HepG2 (cell line): ENCODE results near the gene ATP5F1E. TPM values are rescaled to one million over a fixed set of nuclear protein-coding genes. Genes with fewer than 3 reads are reported as not detected.

ENCODE experiments used
- ASH2L ChIP-seq: fragments of 300-600, 200-600 bp; sonication (generic); IDR thresholded peaks from 2 replicates; pipeline ENCODE4 v1.7.0; 2017; ENCODE audit warnings: low read depth, mild to moderate bottlenecking, moderate library complexity, mixed read lengths, low read length; ENCODE audit not compliant: insufficient read length
- CHCHD3 ChIP-seq: sonication (generic); formaldehyde crosslinking; IDR thresholded peaks from 2 replicates; pipeline ENCODE4 v1.8.0; 2022; ENCODE audit warnings: mild to moderate bottlenecking, missing genetic modification reagents, moderate library complexity
- CHD2 ChIP-seq: IDR thresholded peaks from 2 replicates; pipeline ENCODE4 v1.6.1; 2011; ENCODE audit warnings: low read depth, low read length, improper control_type of control experiment
- CSRNP1 ChIP-seq: sonication (generic); formaldehyde crosslinking; IDR thresholded peaks from 2 replicates; pipeline ENCODE4 v1.8.1; 2023; ENCODE audit warnings: mild to moderate bottlenecking, missing genetic modification reagents
- FOXJ3 ChIP-seq: sonication (generic); formaldehyde crosslinking; IDR thresholded peaks from 2 replicates; pipeline ENCODE4 v1.4.0; 2020; ENCODE audit warnings: missing genetic modification reagents, mild to moderate bottlenecking, borderline replicate concordance
- GZF1 ChIP-seq: sonication (generic); formaldehyde crosslinking; IDR thresholded peaks from 2 replicates; pipeline ENCODE4 v1.5.1; 2020; ENCODE audit warnings: mild to moderate bottlenecking, missing genetic modification reagents
- KAT7 ChIP-seq: IDR thresholded peaks from 2 replicates; pipeline ENCODE4 v1.6.1; 2018; ENCODE audit warnings: borderline replicate concordance, missing compliant biosample characterization
- LBX2 ChIP-seq: sonication (generic); formaldehyde crosslinking; IDR thresholded peaks from 2 replicates; pipeline ENCODE4 v1.5.0; 2020; ENCODE audit warnings: missing genetic modification reagents, mild to moderate bottlenecking, borderline replicate concordance
- MED1 ChIP-seq: sonication (generic); formaldehyde crosslinking; IDR thresholded peaks from 2 replicates; pipeline ENCODE4 v1.4.0; 2020; ENCODE audit warnings: missing genetic modification reagents
- MYNN ChIP-seq: sonication (generic); formaldehyde crosslinking; IDR thresholded peaks from 2 replicates; pipeline ENCODE4 v1.4.0; 2020; ENCODE audit warnings: mild to moderate bottlenecking, low read depth, missing genetic modification reagents
- NFATC3 ChIP-seq: sonication (generic); formaldehyde crosslinking; IDR thresholded peaks from 2 replicates; pipeline ENCODE4 v1.5.1; 2020; ENCODE audit warnings: mild to moderate bottlenecking, missing genetic modification reagents
- NFE2 ChIP-seq: sonication (generic); formaldehyde crosslinking; IDR thresholded peaks from 2 replicates; pipeline ENCODE4 v1.4.0; 2020; ENCODE audit warnings: missing genetic modification reagents
- NPAS2 ChIP-seq: sonication (generic); formaldehyde crosslinking; IDR thresholded peaks from 2 replicates; pipeline ENCODE4 v1.8.0; 2022; ENCODE audit warnings: mild to moderate bottlenecking, missing genetic modification reagents, borderline replicate concordance
- SKIL ChIP-seq: sonication (generic); formaldehyde crosslinking; IDR thresholded peaks from 2 replicates; pipeline ENCODE4 v1.8.0; 2022; ENCODE audit warnings: missing genetic modification reagents, mild to moderate bottlenecking, moderate library complexity, borderline replicate concordance
- SPEN ChIP-seq: sonication (generic); formaldehyde crosslinking; IDR thresholded peaks from 2 replicates; pipeline ENCODE4 v1.5.1; 2020; ENCODE audit warnings: low read depth, mild to moderate bottlenecking, missing genetic modification reagents
- TFE3 ChIP-seq: IDR thresholded peaks from 2 replicates; pipeline ENCODE4 v1.6.1; 2016
- TRAFD1 ChIP-seq: sonication (generic); formaldehyde crosslinking; IDR thresholded peaks from 2 replicates; pipeline ENCODE4 v1.5.1; 2020; ENCODE audit warnings: missing genetic modification reagents, mild to moderate bottlenecking, borderline replicate concordance
- ZBTB2 ChIP-seq: sonication (generic); formaldehyde crosslinking; IDR thresholded peaks from 2 replicates; pipeline ENCODE4 v1.8.0; 2022; ENCODE audit warnings: low read depth, missing genetic modification reagents
- ZNF7 ChIP-seq: IDR thresholded peaks from 2 replicates; pipeline ENCODE4 v1.6.1; 2016; ENCODE audit warnings: missing biosample characterization, missing genetic modification reagents
- ZNF773 ChIP-seq: sonication (generic); formaldehyde crosslinking; IDR thresholded peaks from 2 replicates; pipeline ENCODE4 v1.4.0; 2020; ENCODE audit warnings: missing genetic modification reagents, borderline replicate concordance
- polyA plus RNA-seq, 8 experiments: library from polyadenylated mRNA; depleted of rRNA in 3 of 8; stranded (reverse) in 7 of 8; unstranded in 1 of 8; fragments of >200 nt; fragmentation: Illumina TruSeq in 4 of 8; extraction: Trizol in 4 of 8; gene quantifications; 2 replicates each; pipeline versions ENCODE4 v1.2.1 to v1.2.3, GENCODE V29; 2011 to 2016; ENCODE audit warnings: low read depth in 4 of 8, missing spikeins in 1 of 8, mixed read lengths in 1 of 8; ENCODE audit not compliant: insufficient read depth in 1 of 8
- total RNA-seq, 5 experiments: library from RNA; depleted of rRNA; stranded (reverse); fragments of >200 nt; fragmentation: Illumina TruSeq; extraction: Trizol; gene quantifications; 2 replicates each; pipeline ENCODE4 v1.2.3, GENCODE V29; 2016; ENCODE audit warnings: low read depth in 1 of 5

Gene ATP5F1E
- total and polyA plus RNA-seq, 2 of the 13 experiments (the other 11 are each of a cell fraction or from before 2014, with no cell fraction given), result 121 to 134 TPM

GRCh38 chr20:59042151-59042795, 10.1 kb upstream of the ATP5F1E start, which contains the start of gene PRELID3B (continued):
- TF ChIP-seq TFE3 (CRISPR knock-in tag) (no peak; the same call in 1 of the 2 replicates), CSRNP1 (CRISPR knock-in tag) (no peak), KAT7 (CRISPR knock-in tag) (no peak), FOXJ3 (no peak), ASH2L (no peak), NFE2 (CRISPR knock-in tag) (no peak), GZF1 (CRISPR knock-in tag) (peak; percentile 56; the same call in 1 of the 2 replicates), CHD2 (no peak), ZNF7 (CRISPR knock-in tag) (no peak), MED1 (CRISPR knock-in tag) (no peak), NFATC3 (CRISPR knock-in tag) (no peak), SPEN (CRISPR knock-in tag) (no peak), LBX2 (CRISPR knock-in tag) (peak; percentile 96; the same call in 1 of the 2 replicates), ZBTB2 (CRISPR knock-in tag) (no peak), SKIL (no peak), ZNF773 (CRISPR knock-in tag) (no peak; the same call in 1 of the 2 replicates), CHCHD3 (CRISPR knock-in tag) (no peak), NPAS2 (CRISPR knock-in tag) (no peak), MYNN (no peak), TRAFD1 (CRISPR knock-in tag) (no peak)
